ENCODE measurements around the gene PHLPP1.

- TF ChIP-seq EZH2phosphoT487 (IDR thresholded peaks at IDR 0.05; ENCODE audit: unreplicated experiment) (no peak), CTCF (conservative IDR thresholded peaks at IDR 0.05; ENCODE audit: low read depth in 2 of 2) (no peak), EZH2 (IDR thresholded peaks at IDR 0.05; ENCODE audit: low read depth, unreplicated experiment) (no peak), POLR2AphosphoS5 (IDR thresholded peaks at IDR 0.05; ENCODE audit: low read depth) (no peak)
Observed at GRCh38 chr18:62876828-62877227, 161.5 kb downstream of the PHLPP1 start.
